ENCODE measurements around the gene LPP.

GRCh38 chr3:188817103-188817934 is 663.4 kb downstream of the LPP start:
- TF ChIP-seq CTCF (IDR thresholded peaks at IDR 0.05; ENCODE audit: insufficient read depth, low read length, poor library complexity, severe bottlenecking) (no peak), EZH2phosphoT487 (conservative IDR thresholded peaks at IDR 0.05; ENCODE audit: low read length) (no peak)

Data from SU-DHL-6 (cell line).